HepG2 (cell line): ENCODE results near the gene ARHGEF7.

Experiments used
- POLR2A ChIP-seq, 2 experiments: IDR thresholded peaks; 2 replicates each; pipeline ENCODE4 v1.6.1; 2011; ENCODE audit warnings: low read depth in 2 of 2, low read length in 2 of 2, mild to moderate bottlenecking in 1 of 2, moderate library complexity in 1 of 2; ENCODE audit not compliant: insufficient read depth in 1 of 2
- TEAD2 ChIP-seq: sonication (generic); formaldehyde crosslinking; IDR thresholded peaks from 2 replicates; pipeline ENCODE4 v1.9.0; 2021; ENCODE audit warnings: missing genetic modification reagents
- ZC3H4 ChIP-seq: sonication (generic); formaldehyde crosslinking; IDR thresholded peaks from 2 replicates; pipeline ENCODE4 v1.4.0; 2020; ENCODE audit warnings: missing genetic modification reagents, borderline replicate concordance
- ZNF562 ChIP-seq: sonication (generic); formaldehyde crosslinking; IDR thresholded peaks from 2 replicates; pipeline ENCODE4 v1.8.0; 2022; ENCODE audit warnings: missing genetic modification reagents, borderline replicate concordance
- TF ChIP-seq, protein P1 (sequence below): sonication (generic); formaldehyde crosslinking; IDR thresholded peaks from 2 replicates; pipeline ENCODE4 v1.5.0; 2020; ENCODE audit warnings: mild to moderate bottlenecking, missing genetic modification reagents, moderate library complexity

DNA sequence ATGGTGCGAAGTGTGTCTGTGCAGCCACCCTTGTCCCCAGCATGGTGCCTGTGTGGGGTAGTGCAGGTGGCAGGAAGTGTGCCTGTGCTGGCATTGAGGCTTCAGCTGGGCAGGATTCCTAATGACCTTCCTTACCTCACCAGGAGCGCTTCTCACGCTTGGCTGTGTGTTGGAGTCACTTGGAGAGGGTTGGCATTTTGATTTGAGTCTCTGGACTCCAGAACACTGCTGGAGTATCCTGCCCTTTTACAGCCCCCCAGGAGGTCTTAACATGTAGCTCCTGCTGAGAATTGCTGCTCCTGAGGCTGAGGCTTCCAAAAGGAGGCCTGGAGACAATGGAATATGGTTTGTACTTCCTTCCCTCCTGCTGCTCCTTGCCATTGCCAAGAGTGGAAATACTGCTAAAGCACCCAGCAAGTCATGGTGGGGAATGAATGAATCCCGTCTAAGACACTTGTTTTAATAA, 87.1 kb downstream of the ARHGEF7 start:
- TF ChIP-seq ZC3H4 (CRISPR knock-in tag) (no peak), TEAD2 (no peak), ZNF562 (CRISPR knock-in tag) (no peak), POLR2A (IDR thresholded peaks at IDR 0.05; ENCODE audit: insufficient read depth in 1 of 2, low read depth in 2 of 2, low read length in 2 of 2) (no peak)
- TF ChIP-seq, protein P1, sequence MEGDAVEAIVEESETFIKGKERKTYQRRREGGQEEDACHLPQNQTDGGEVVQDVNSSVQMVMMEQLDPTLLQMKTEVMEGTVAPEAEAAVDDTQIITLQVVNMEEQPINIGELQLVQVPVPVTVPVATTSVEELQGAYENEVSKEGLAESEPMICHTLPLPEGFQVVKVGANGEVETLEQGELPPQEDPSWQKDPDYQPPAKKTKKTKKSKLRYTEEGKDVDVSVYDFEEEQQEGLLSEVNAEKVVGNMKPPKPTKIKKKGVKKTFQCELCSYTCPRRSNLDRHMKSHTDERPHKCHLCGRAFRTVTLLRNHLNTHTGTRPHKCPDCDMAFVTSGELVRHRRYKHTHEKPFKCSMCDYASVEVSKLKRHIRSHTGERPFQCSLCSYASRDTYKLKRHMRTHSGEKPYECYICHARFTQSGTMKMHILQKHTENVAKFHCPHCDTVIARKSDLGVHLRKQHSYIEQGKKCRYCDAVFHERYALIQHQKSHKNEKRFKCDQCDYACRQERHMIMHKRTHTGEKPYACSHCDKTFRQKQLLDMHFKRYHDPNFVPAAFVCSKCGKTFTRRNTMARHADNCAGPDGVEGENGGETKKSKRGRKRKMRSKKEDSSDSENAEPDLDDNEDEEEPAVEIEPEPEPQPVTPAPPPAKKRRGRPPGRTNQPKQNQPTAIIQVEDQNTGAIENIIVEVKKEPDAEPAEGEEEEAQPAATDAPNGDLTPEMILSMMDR (CRISPR knock-in tag), result no peak
